HEK293 (cell line): ENCODE results near the gene BBS9.

ENCODE experiments used
- YY1 ChIP-seq: fragments of 450-650 bp; formaldehyde crosslinking; IDR thresholded peaks from 2 replicates; pipeline ENCODE4 v1.5.1; 2018; ENCODE audit warnings: missing biosample characterization, missing genetic modification characterization
- ZBTB1 ChIP-seq: fragments of 450-650 bp; formaldehyde crosslinking; IDR thresholded peaks from 2 replicates; pipeline ENCODE4 v1.5.1; 2016; ENCODE audit warnings: missing biosample characterization, missing genetic modification characterization
- ZBTB21 ChIP-seq: fragments of 450-650 bp; formaldehyde crosslinking; IDR thresholded peaks from 2 replicates; pipeline ENCODE4 v1.5.1; 2017; ENCODE audit warnings: missing biosample characterization, missing genetic modification characterization
- ZNF146 ChIP-seq: fragments of 450-650 bp; formaldehyde crosslinking; IDR thresholded peaks from 2 replicates; pipeline ENCODE4 v1.5.1; 2016; ENCODE audit warnings: missing biosample characterization, missing genetic modification characterization
- ZNF157 ChIP-seq: fragments of 450-650 bp; formaldehyde crosslinking; IDR thresholded peaks from 2 replicates; pipeline ENCODE4 v1.5.1; 2016; ENCODE audit warnings: missing biosample characterization, missing genetic modification characterization
- ZNF223 ChIP-seq: fragments of 450-650 bp; formaldehyde crosslinking; IDR thresholded peaks from 2 replicates; pipeline ENCODE4 v1.5.1; 2016; ENCODE audit warnings: missing biosample characterization, missing genetic modification characterization
- ZNF664 ChIP-seq: fragments of 450-650 bp; formaldehyde crosslinking; IDR thresholded peaks from 2 replicates; pipeline ENCODE4 v1.5.1; 2016; ENCODE audit warnings: missing biosample characterization, missing genetic modification characterization
- ZNF701 ChIP-seq: fragments of 450-650 bp; formaldehyde crosslinking; IDR thresholded peaks from 2 replicates; pipeline ENCODE4 v1.5.1; 2016; ENCODE audit warnings: missing biosample characterization, missing genetic modification characterization
- TF ChIP-seq, protein P1 (sequence below): fragments of 450-650 bp; formaldehyde crosslinking; IDR thresholded peaks from 2 replicates; pipeline ENCODE4 v1.5.1; 2016; ENCODE audit warnings: missing biosample characterization, missing genetic modification characterization, low read depth
- TF ChIP-seq, protein P2 (sequence below): fragments of 450-650 bp; formaldehyde crosslinking; IDR thresholded peaks from 2 replicates; pipeline ENCODE4 v1.5.1; 2016; ENCODE audit warnings: missing biosample characterization, missing genetic modification characterization
- TF ChIP-seq, protein P3 (sequence below): fragments of 450-650 bp; formaldehyde crosslinking; IDR thresholded peaks from 2 replicates; pipeline ENCODE4 v1.5.1; 2016; ENCODE audit warnings: missing biosample characterization, missing genetic modification characterization
- TF ChIP-seq, protein P4 (sequence below): fragments of 450-650 bp; formaldehyde crosslinking; IDR thresholded peaks from 2 replicates; pipeline ENCODE4 v1.5.1; 2016; ENCODE audit warnings: missing biosample characterization, missing genetic modification characterization

DNA sequence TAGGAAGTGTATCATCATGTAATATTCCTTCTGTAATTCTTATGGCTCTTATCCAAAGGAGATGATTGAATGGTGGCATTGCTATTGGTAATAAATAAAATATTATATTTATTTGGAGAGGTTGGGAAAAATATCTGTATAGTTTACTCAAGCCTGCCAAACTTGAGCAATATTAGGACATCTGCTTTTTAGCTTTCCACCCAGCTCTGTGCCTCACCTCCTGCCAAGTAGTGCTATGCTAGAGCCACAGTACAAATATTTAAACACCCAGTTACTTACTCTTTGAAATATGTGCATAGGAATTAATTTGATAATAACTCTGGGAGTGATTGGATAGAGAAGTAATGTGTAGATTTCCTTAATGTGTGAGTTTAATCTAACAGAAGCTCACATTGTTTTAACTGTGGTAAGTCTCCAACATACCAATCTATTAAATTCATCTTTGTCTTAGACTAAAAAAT lies 129.2 kb downstream of the BBS9 start:
- TF ChIP-seq, protein P1, sequence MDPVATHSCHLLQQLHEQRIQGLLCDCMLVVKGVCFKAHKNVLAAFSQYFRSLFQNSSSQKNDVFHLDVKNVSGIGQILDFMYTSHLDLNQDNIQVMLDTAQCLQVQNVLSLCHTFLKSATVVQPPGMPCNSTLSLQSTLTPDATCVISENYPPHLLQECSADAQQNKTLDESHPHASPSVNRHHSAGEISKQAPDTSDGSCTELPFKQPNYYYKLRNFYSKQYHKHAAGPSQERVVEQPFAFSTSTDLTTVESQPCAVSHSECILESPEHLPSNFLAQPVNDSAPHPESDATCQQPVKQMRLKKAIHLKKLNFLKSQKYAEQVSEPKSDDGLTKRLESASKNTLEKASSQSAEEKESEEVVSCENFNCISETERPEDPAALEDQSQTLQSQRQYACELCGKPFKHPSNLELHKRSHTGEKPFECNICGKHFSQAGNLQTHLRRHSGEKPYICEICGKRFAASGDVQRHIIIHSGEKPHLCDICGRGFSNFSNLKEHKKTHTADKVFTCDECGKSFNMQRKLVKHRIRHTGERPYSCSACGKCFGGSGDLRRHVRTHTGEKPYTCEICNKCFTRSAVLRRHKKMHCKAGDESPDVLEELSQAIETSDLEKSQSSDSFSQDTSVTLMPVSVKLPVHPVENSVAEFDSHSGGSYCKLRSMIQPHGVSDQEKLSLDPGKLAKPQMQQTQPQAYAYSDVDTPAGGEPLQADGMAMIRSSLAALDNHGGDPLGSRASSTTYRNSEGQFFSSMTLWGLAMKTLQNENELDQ (tag by site-specific recombination) = no peak
- TF ChIP-seq, protein P2, sequence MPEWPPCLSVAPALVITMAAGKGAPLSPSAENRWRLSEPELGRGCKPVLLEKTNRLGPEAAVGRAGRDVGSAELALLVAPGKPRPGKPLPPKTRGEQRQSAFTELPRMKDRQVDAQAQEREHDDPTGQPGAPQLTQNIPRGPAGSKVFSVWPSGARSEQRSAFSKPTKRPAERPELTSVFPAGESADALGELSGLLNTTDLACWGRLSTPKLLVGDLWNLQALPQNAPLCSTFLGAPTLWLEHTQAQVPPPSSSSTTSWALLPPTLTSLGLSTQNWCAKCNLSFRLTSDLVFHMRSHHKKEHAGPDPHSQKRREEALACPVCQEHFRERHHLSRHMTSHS (tag by site-specific recombination) = no peak
- TF ChIP-seq, protein P3, sequence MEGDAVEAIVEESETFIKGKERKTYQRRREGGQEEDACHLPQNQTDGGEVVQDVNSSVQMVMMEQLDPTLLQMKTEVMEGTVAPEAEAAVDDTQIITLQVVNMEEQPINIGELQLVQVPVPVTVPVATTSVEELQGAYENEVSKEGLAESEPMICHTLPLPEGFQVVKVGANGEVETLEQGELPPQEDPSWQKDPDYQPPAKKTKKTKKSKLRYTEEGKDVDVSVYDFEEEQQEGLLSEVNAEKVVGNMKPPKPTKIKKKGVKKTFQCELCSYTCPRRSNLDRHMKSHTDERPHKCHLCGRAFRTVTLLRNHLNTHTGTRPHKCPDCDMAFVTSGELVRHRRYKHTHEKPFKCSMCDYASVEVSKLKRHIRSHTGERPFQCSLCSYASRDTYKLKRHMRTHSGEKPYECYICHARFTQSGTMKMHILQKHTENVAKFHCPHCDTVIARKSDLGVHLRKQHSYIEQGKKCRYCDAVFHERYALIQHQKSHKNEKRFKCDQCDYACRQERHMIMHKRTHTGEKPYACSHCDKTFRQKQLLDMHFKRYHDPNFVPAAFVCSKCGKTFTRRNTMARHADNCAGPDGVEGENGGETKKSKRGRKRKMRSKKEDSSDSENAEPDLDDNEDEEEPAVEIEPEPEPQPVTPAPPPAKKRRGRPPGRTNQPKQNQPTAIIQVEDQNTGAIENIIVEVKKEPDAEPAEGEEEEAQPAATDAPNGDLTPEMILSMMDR (tag by site-specific recombination) = no peak
- TF ChIP-seq ZNF146 (tag by site-specific recombination) (no peak), ZBTB1 (no peak), ZNF157 (no peak), YY1 (tag by site-specific recombination) (no peak), ZNF223 (tag by site-specific recombination) (no peak), ZBTB21 (tag by site-specific recombination) (no peak), ZNF664 (tag by site-specific recombination) (no peak), ZNF701 (tag by site-specific recombination) (no peak)
- TF ChIP-seq, protein P4, sequence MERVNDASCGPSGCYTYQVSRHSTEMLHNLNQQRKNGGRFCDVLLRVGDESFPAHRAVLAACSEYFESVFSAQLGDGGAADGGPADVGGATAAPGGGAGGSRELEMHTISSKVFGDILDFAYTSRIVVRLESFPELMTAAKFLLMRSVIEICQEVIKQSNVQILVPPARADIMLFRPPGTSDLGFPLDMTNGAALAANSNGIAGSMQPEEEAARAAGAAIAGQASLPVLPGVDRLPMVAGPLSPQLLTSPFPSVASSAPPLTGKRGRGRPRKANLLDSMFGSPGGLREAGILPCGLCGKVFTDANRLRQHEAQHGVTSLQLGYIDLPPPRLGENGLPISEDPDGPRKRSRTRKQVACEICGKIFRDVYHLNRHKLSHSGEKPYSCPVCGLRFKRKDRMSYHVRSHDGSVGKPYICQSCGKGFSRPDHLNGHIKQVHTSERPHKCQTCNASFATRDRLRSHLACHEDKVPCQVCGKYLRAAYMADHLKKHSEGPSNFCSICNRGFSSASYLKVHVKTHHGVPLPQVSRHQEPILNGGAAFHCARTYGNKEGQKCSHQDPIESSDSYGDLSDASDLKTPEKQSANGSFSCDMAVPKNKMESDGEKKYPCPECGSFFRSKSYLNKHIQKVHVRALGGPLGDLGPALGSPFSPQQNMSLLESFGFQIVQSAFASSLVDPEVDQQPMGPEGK = no peak
